Upper lobe of right lung (tissue), 1 donor: ENCODE measurements around the gene EIF4E2. TPM values are rescaled to one million over a fixed set of nuclear protein-coding genes. Genes with fewer than 3 reads are reported as not detected.

Source experiments
- ATAC-seq: fragments of 200-7000 bp; cut with Tn5 transposase; one replicate; pipeline ENCODE4 v1.9.1; 2020; ENCODE audit warnings: mild to moderate bottlenecking, moderate library complexity
- DNase-seq: peaks from one replicate; pipeline ENCODE4 v3.0.0-alpha.2; 2020
- H3K27ac ChIP-seq: fragments of 200-600 bp; one replicate; pipeline ENCODE4 v1.8.0; 2022
- H3K27me3 ChIP-seq: fragments of 200-600 bp; one replicate; pipeline ENCODE4 v1.8.0; 2022; ENCODE audit warnings: mild to moderate bottlenecking
- H3K36me3 ChIP-seq: fragments of 200-600 bp; one replicate; pipeline ENCODE4 v1.8.0; 2022
- H3K4me1 ChIP-seq: fragments of 200-600 bp; one replicate; pipeline ENCODE4 v1.8.0; 2022
- H3K4me3 ChIP-seq: fragments of 200-600 bp; one replicate; pipeline ENCODE4 v1.8.0; 2022; ENCODE audit warnings: mild to moderate bottlenecking
- H3K9me3 ChIP-seq: fragments of 200-600 bp; one replicate; pipeline ENCODE4 v1.8.0; 2022
- CTCF ChIP-seq: fragments of 200-600 bp; IDR thresholded peaks from one replicate; pipeline ENCODE4 v1.8.0; 2022; ENCODE audit warnings: antibody characterized with exemption
- intact Hi-C: fragments of 100-400 bp; cut with DNase I; formaldehyde crosslinking; loops from one replicate; pipeline ENCODE4 v1.11.0; 2022
- long read RNA-seq: library from polyadenylated mRNA; unstranded; transcript quantifications from one replicate; pipeline ENCODE4 v2.0.0, GENCODE V29; 2021
- total RNA-seq: library from RNA; stranded (reverse); fragmentation: NEBNext Ultra II Directional; extraction: Animal tissue kit (Norgen Biotek cat#: 25700); gene quantifications from one replicate; pipeline ENCODE4 v1.2.1, GENCODE V29; 2021
- donor health status: DM: no; HTN: yes; CAD: no; lungs with severe emphysema.

Gene EIF4E2
- 68.0 TPM for total RNA-seq
- long read RNA-seq, transcript EIF4E2-201 (7 exons, 1,604 nt): minor isoform, 23 of 101 reads
- long read RNA-seq, transcript EIF4E2-207 (8 exons, 3,525 nt): minor isoform, 25 of 101 reads
- long read RNA-seq, transcript EIF4E2-202 (7 exons, 3,448 nt): major isoform, 30 of 101 reads
- long read RNA-seq, transcript EIF4E2-206 (6 exons, 1,014 nt): minor isoform, 6 of 101 reads
- long read RNA-seq, partial matches to known transcripts: 7 of 101 reads
- long read RNA-seq, other reads (novel, unspliced or antisense): 9 of 101 reads

- no peaks in the 10 kb centered on the region for H3K27me3 ChIP-seq
- intact Hi-C loops: no loop called here
- DNase-seq (peak; percentile 98), ATAC-seq (peak; percentile 96)
- peaks cover 40% of the 10 kb centered on the region for H3K4me1 ChIP-seq
- H3K27ac ChIP-seq: peak within 1 kb of the TSS; percentile 98
- peak within 1 kb of the TSS; percentile 85 for H3K4me3 ChIP-seq
- peaks cover 7% of the 10 kb centered on the region for H3K36me3 ChIP-seq
- H3K9me3 ChIP-seq: no peaks in the 10 kb centered on the region
- TF ChIP-seq CTCF: peak; percentile 40
Observed at GRCh38 chr2:232550354-232551249, at the start of gene EIF4E2, which contains the start of gene TIGD1. TSS of gene EIF4E2 (plus strand) at chr2:232550689. CDS start at chr2:232550725, 36 bp downstream. TSS of gene TIGD1 (minus strand) at chr2:232550557. CDS start at chr2:232549882, 675 bp downstream.

DNA sequence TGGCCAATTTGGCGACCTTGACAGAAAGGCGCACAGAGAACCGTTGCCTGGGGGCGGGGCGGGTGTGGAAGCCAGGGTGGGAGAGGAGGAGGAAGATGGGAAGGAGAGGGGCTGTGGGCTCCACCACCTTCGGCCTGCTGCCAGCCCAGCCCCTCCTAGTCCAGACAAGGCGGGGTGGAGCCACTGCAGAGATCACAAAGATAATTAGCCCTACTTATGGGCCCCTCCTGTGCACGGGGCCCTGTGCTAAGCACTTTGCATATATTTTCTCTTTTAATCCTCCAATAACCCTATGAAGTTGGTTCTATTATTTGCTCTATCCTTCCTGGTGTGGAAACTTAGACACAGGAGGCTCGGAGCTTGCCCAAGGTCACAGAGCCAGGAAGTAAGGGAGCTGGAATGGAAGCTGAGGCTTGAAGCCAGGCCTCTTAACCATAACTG, 49.1 kb upstream of the EIF4E2 start:
- H3K27ac ChIP-seq: no peak overlapping the region
- no peak for TF ChIP-seq CTCF
- H3K36me3 ChIP-seq: no peaks in the 10 kb centered on the region
- H3K4me3 ChIP-seq: no peak overlapping the region
- no peaks in the 10 kb centered on the region for H3K9me3 ChIP-seq
- intact Hi-C loops: no loop called here
- DNase-seq (no peak), ATAC-seq (no peak)
- peaks cover 9% of the 10 kb centered on the region for H3K4me1 ChIP-seq
- peaks cover 33% of the 10 kb centered on the region for H3K27me3 ChIP-seq

DNA sequence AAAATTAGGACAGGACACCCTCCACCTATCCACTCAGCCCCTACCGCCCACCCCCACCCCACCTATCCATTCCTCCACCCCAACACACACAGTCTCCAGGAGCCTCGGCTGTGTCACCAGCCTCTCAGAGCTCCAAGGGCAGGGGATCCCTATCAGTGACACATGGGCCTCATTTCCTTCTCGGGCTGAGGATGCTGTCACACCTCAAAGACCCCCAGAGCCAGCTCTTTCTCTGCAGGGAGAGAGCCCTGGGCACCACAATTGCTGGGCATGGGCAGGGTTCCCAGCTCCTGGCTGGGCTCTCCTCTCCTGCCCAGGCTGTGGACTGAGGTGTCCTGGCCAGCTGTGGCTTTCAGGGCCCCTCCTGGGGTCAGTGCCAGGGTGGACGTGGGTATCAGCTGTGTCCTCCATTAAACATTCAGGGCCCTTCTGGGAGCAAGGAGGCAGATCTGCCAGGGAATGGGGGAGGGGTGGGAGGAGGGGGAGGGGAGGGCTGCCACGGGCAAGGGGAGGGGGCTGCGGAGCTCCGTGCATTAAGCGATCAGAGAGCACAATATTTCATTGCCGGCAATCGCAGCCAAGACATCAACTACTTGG, 48.6 kb upstream of the EIF4E2 start:
- no peak overlapping the region for H3K27ac ChIP-seq
- no peak for TF ChIP-seq CTCF
- H3K4me1 ChIP-seq: peaks cover 9% of the 10 kb centered on the region
- ATAC-seq (no peak), DNase-seq (no peak)
- no peak overlapping the region for H3K4me3 ChIP-seq
- intact Hi-C loops: no loop called here
- H3K27me3 ChIP-seq: peaks cover 38% of the 10 kb centered on the region
- no peaks in the 10 kb centered on the region for H3K36me3 ChIP-seq
- H3K9me3 ChIP-seq: no peaks in the 10 kb centered on the region

- TF ChIP-seq CTCF: no peak
- no peaks in the 10 kb centered on the region for H3K9me3 ChIP-seq
- DNase-seq (no peak), ATAC-seq (no peak)
- H3K27ac ChIP-seq: no peak overlapping the region
- H3K27me3 ChIP-seq: peaks cover 44% of the 10 kb centered on the region
- H3K4me3 ChIP-seq: no peak overlapping the region
- intact Hi-C loops: no loop called here
- H3K36me3 ChIP-seq: no peaks in the 10 kb centered on the region
- H3K4me1 ChIP-seq: peaks cover 9% of the 10 kb centered on the region
Observed at GRCh38 chr2:232502511-232502910, 48.0 kb upstream of the EIF4E2 start.

- intact Hi-C loops: no loop called here
- no peak for DNase-seq
- H3K27ac ChIP-seq: no peak overlapping the region
Observed at GRCh38 chr2:232502911-232503808, 47.3 kb upstream of the EIF4E2 start.

More at GRCh38 chr2:232502911-232503808, 47.3 kb upstream of the EIF4E2 start:
- peak overlapping the region; percentile 39 for H3K4me3 ChIP-seq
- peak; percentile 7 for ATAC-seq
- H3K4me1 ChIP-seq: peaks cover 9% of the 10 kb centered on the region
- no peaks in the 10 kb centered on the region for H3K9me3 ChIP-seq
- TF ChIP-seq CTCF: no peak
- H3K27me3 ChIP-seq: peaks cover 44% of the 10 kb centered on the region
- H3K36me3 ChIP-seq: no peaks in the 10 kb centered on the region
